Esophagus (tissue), 2 donors: ENCODE measurements around the gene OSBPL3. TPM values are rescaled to one million over a fixed set of nuclear protein-coding genes. Genes with fewer than 3 reads are reported as not detected.

Experiments
- H3K27ac ChIP-seq, 2 donors: one replicate each; pipeline ENCODE4 v1.5.1; 2013; ENCODE audit warnings: low read depth in 2 of 2, mild to moderate bottlenecking in 2 of 2, inconsistent platforms in 1 of 2, low read length in 1 of 2, moderate library complexity in 1 of 2
- H3K27me3 ChIP-seq, 2 donors: one replicate each; pipeline ENCODE4 v1.6.1; 2013; ENCODE audit warnings: low read length in 2 of 2, control low read depth in 1 of 2, mild to moderate bottlenecking in 1 of 2; ENCODE audit not compliant: insufficient read depth in 2 of 2, control insufficient read depth in 1 of 2
- H3K36me3 ChIP-seq, 2 donors: one replicate each; pipeline ENCODE4 v1.6.1; 2013; ENCODE audit warnings: low read length in 1 of 2; ENCODE audit not compliant: control insufficient read depth in 2 of 2, insufficient read depth in 2 of 2
- H3K4me1 ChIP-seq, 2 donors: one replicate each; pipeline ENCODE4 v1.6.1; 2013; ENCODE audit warnings: low read length in 1 of 2; ENCODE audit not compliant: control insufficient read depth in 2 of 2, insufficient read depth in 2 of 2
- H3K4me3 ChIP-seq, 2 donors: one replicate each; pipeline ENCODE4 v1.5.1; 2013; ENCODE audit warnings: low read length in 2 of 2, mild to moderate bottlenecking in 2 of 2, low read depth in 1 of 2, moderate library complexity in 1 of 2
- H3K9me3 ChIP-seq, 2 donors: one replicate each; pipeline ENCODE4 v1.6.1; 2013; ENCODE audit warnings: mild to moderate bottlenecking in 2 of 2, low read depth in 1 of 2, low read length in 1 of 2, moderate library complexity in 1 of 2; ENCODE audit not compliant: control insufficient read depth in 2 of 2, insufficient read depth in 1 of 2
- WGBS, 2 donors: extraction: QIAGEN DNeasy Blood & Tissue Kit; methylation state at CpG; one replicate each; pipeline ENCODE4 v1.1.7; 2013; 5-methylcytosine and 5-hydroxymethylcytosine counted together
- polyA plus RNA-seq, 2 donors: library from polyadenylated mRNA; stranded (reverse); fragments of 200-250 nt; gene quantifications; one replicate each; pipeline ENCODE4 v1.2.3, GENCODE V29; 2013
- donor health status: healthy with polysubstance abuse.
- donor health status: Bipolar disorder and iron deficiency.

Gene OSBPL3
- polyA plus RNA-seq, 2 donors = 10.4 to 22.4 TPM

DNA sequence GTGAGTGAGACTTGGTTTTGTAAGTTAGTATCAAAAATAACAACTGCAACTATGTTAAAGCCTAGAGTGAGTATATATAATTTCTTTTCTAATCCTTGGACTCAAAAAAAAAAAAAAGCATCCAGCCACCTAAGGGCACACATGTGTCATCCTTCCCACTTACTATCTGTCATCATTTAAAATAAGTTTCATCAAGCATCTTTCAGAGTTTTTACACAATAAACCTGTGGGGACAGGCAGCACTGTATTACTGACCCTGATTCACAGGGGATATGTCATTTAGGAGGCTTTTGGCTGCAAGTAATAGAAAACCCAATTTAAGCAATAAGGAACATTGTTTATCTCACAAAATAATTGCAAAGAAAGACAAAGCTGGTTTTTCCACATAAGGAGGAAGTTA lies 32.3 kb upstream of the OSBPL3 start:
- H3K36me3 ChIP-seq = no peaks in the 10 kb centered on the region
- no peaks in the 10 kb centered on the region for H3K27me3 ChIP-seq
- H3K9me3 ChIP-seq = peaks cover 0 to 3% of the 10 kb centered on the region in 2 donors
- H3K4me3 ChIP-seq = no peak overlapping the region
- no peaks in the 10 kb centered on the region for H3K4me1 ChIP-seq
- H3K27ac ChIP-seq = no peak overlapping the region

DNA sequence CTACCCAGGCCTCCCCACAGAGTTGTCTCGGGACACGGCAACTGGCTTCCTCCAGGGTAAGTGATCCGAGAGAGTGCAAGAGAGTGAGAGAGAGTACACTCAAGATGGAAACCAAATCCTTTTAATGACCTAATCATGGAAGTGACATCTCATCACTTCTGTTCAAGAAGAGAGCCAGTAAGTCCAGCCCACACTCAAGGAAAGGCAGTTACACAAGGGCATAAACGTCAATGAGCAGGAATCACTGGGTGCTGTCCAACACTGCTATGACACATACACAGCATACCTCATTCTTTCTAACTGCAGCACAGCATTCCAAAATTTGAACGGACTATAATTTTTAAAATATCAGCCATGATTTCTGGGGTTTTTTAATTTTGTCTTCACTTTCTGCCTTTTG lies 29.3 kb upstream of the OSBPL3 start:
- Histone ChIP-seq H3K4me1 (no peaks in the 10 kb centered on the region), H3K27ac (no peak overlapping the region), H3K9me3 (peaks cover 0 to 3% of the 10 kb centered on the region in 2 donors), H3K4me3 (no peak overlapping the region), H3K36me3 (no peaks in the 10 kb centered on the region), H3K27me3 (no peaks in the 10 kb centered on the region)
- 68 to 71% methylated on average over 5 of the region's 5 CpGs for WGBS, 2 donors

DNA sequence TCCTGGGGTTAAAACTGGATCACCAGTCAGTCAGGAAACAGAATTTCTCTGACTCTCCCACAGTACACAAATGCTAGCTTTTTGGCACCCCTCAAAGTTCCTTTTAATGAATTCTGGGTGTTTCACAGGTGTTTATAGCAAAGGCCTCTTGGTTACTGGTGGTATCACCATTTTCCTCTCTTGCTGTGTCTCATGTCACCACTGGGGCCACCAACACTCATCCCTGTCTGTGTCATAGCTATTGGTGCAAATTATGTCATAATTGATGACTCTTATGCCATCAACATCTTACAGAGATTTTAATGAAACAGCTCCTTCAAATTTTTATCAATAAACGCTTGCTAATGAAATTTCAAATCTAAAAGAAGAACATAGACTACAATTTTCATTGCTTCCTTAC lies 27.7 kb upstream of the OSBPL3 start:
- Histone ChIP-seq H3K4me3 (no peak overlapping the region), H3K4me1 (no peaks in the 10 kb centered on the region), H3K27ac (no peak overlapping the region), H3K9me3 (peaks cover 0 to 3% of the 10 kb centered on the region in 2 donors), H3K27me3 (no peaks in the 10 kb centered on the region), H3K36me3 (no peaks in the 10 kb centered on the region)
- 94 to 95% methylated on average over 1 of the region's 1 CpG for WGBS, 2 donors

DNA sequence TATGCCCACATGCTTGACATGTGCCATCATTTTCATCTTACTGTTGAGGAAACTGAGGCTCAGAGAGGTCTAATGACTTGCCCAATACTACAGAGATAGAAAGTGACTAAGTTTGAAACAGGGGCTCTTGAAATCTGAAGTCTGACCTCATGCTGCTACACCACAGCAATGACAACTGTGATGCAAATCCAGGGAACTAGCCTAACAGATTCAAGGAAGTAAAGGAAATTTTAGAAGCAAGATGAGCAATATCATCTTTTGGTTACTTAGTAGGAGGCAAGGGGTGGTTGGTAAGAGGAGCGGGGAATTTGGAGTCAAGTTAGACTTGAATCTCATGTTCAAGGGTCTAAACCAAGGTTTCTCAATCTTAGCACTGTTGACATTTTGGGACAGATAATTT lies 26.3 kb upstream of the OSBPL3 start:
- H3K27me3 ChIP-seq = no peaks in the 10 kb centered on the region
- peaks cover 0 to 7% of the 10 kb centered on the region in 2 donors for H3K9me3 ChIP-seq
- H3K4me1 ChIP-seq = no peaks in the 10 kb centered on the region
- H3K4me3 ChIP-seq = no peak overlapping the region
- H3K36me3 ChIP-seq = no peaks in the 10 kb centered on the region
- WGBS, 2 donors = 62 to 94% methylated on average over 1 of the region's 1 CpG
- no peak overlapping the region for H3K27ac ChIP-seq

DNA sequence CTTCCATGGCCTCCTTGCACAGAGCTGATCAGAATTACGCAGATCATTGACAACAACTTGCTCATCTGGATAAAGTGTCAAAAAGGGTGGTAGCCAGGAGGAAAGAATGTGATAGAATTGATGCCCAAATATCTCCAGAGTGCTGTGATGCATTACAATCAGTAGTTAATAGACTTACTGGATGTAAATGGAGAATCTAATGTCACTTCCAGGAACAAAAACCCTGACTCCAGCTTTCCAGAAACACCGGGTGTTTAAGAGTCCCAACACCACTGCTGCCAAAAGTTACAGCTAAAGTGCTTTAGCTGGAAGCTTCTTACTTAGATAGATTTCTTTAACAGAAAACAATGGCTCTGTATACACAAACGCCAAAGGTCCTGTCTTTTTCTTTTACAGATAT lies 25.7 kb upstream of the OSBPL3 start:
- no peaks in the 10 kb centered on the region for H3K36me3 ChIP-seq
- H3K4me3 ChIP-seq = no peak overlapping the region
- H3K4me1 ChIP-seq = no peaks in the 10 kb centered on the region
- H3K27ac ChIP-seq = no peak overlapping the region
- peaks cover 0 to 7% of the 10 kb centered on the region in 2 donors for H3K9me3 ChIP-seq
- H3K27me3 ChIP-seq = no peaks in the 10 kb centered on the region
- WGBS, 2 donors = 84 to 92% methylated on average over 3 of the region's 3 CpGs

DNA sequence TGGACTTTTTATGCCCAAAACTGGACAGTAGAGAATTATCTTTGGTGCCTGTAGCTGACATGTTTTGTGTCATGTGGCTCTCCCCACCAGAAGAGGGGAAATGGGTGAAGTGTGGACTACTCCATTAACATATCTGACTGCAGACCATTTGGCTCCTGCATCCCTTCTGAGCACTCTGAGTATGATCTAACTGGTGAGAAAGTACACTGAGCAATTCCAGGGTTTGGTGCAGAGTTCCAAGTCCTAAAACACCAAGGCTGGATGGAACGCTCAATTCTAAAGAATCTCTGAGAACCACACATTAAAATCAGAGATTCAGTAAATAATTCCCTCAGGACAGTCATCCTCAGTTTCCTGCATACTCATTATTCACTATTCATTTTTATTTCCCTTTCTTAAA lies 22.8 kb upstream of the OSBPL3 start:
- Histone ChIP-seq H3K4me1 (no peaks in the 10 kb centered on the region), H3K36me3 (no peaks in the 10 kb centered on the region), H3K27me3 (no peaks in the 10 kb centered on the region), H3K27ac (no peak overlapping the region), H3K9me3 (peaks cover 0 to 4% of the 10 kb centered on the region in 2 donors), H3K4me3 (no peak overlapping the region)
- 85 to 91% methylated on average over 1 of the region's 1 CpG for WGBS, 2 donors

DNA sequence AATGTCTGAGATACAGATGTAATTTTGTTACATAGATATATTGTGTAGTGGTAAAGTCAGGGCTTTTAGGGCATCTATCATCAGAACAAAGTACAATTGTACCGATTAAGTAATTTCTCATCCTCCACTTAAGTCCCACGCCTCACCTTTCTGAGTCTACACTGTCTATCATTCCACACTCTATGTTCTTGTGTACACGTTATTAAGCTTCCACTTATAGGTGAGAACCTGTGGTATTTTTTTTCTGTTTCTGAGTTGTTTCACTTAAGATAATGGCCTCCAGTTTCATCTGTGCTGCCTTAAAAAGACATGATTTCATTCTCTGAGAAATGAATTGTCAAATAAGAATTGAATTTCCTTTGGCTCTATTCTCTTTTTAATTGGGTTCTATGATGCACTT lies 15.5 kb upstream of the OSBPL3 start:
- H3K36me3 ChIP-seq = no peaks in the 10 kb centered on the region
- H3K9me3 ChIP-seq = no peaks in the 10 kb centered on the region
- H3K27me3 ChIP-seq = no peaks in the 10 kb centered on the region
- no peak overlapping the region for H3K27ac ChIP-seq
- H3K4me3 ChIP-seq = no peak overlapping the region
- WGBS, 2 donors = 60 to 81% methylated on average over 3 of the region's 3 CpGs
- no peaks in the 10 kb centered on the region for H3K4me1 ChIP-seq

DNA sequence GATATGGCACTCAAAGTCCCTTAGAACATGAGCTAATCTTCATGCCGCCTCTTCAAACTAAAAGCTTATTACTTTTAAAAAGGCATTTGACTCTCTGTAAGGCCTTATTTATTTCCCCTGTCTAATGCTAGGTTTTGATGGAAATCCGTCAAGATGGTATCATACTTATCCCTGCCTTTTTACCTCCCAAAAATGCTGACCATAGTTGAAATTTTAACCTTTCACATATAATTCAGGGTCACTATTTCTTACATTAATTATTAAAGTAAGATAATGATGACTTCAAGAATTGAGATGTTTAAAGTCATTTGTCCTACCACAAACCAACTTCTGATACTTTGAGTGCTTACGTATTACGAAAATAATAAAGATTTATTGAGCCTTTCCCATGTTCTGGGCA lies 12.3 kb upstream of the OSBPL3 start:
- Histone ChIP-seq H3K9me3 (no peaks in the 10 kb centered on the region), H3K27me3 (no peaks in the 10 kb centered on the region), H3K27ac (no peak overlapping the region), H3K4me1 (no peaks in the 10 kb centered on the region), H3K36me3 (no peaks in the 10 kb centered on the region), H3K4me3 (no peak overlapping the region)
- WGBS, 2 donors = 96 to 97% methylated on average over 4 of the region's 4 CpGs

DNA sequence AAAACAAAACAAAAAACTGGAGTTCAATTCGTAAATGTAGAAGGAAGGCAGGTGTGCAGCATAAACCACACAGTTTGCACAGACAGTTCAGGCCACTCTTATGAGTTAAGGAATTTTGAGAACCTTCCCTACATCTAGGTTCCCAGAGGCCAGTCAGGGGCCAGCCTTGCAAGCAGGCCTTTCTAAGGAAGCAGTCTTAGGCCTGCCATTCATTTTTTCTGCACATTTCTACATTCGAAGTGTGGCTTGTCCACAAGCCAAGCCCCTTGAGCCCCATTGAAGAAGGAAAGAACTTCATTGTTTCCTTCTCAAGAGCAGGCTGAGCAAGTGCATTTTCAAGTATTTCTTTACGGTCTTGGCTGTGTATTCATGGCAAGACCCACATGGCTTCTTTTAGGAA lies 11.4 kb upstream of the OSBPL3 start:
- Histone ChIP-seq H3K27ac (no peak overlapping the region), H3K4me1 (no peaks in the 10 kb centered on the region), H3K27me3 (no peaks in the 10 kb centered on the region), H3K36me3 (no peaks in the 10 kb centered on the region), H3K9me3 (no peaks in the 10 kb centered on the region), H3K4me3 (no peak overlapping the region)
- WGBS, 2 donors = 87 to 89% methylated on average over 3 of the region's 3 CpGs

DNA sequence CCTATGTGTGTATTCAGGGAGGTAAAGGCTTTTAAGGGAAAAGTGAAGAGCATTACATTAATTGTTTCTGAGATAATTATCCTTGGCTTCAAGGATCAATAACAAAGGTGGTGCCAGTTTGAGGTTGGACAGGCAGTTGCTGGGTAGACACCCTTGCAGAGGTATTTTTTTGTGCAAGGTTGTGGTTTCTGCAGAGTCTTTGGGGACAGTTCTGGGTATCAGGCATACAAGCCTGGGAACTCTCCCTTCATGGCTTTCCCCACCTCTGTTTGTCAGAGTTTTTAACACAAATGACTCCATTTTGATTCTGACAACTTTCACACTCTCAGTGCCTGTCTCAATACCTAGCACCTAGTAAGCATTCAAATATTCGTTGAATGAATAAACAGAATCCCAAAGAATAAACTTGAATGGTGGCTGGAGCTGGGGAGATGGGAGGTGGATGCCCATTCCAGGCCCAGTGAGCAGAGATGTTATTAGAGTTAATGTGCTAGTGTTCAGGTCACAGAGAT lies 7.4 kb upstream of the OSBPL3 start:
- WGBS, 2 donors = 83 to 85% methylated on average over 1 of the region's 1 CpG
- Histone ChIP-seq H3K4me3 (no peak overlapping the region), H3K4me1 (no peaks in the 10 kb centered on the region), H3K36me3 (no peaks in the 10 kb centered on the region), H3K27me3 (no peaks in the 10 kb centered on the region), H3K27ac (no peak overlapping the region), H3K9me3 (no peaks in the 10 kb centered on the region)
